ENCODE results near the gene PRR11. TPM values are rescaled to one million over a fixed set of nuclear protein-coding genes. Genes with fewer than 3 reads are reported as not detected.
"Not testable (repeated sequence)": the region's sequence is repeated elsewhere in the genome, so short reads cannot be mapped to it uniquely, and the experiment has no call there.

PRR11 gene
- total and polyA plus RNA-seq, 4 donors = 0.63 to 4.2 (median 2.0) TPM

GRCh38 chr17:59126809-59127417 is 28.6 kb upstream of the PRR11 start:
- DNase-seq (no peak), ATAC-seq (ENCODE audit: insufficient read depth, low FRiP score) (no peak)
- no peaks in the 10 kb centered on the region for H3K4me1 ChIP-seq (ENCODE audit: control insufficient read depth in 5 of 5, insufficient read depth in 5 of 5, low read length in 5 of 5)
- H3K9me3 ChIP-seq (ENCODE audit: control insufficient read depth in 4 of 4, insufficient read depth in 3 of 4, low read length in 3 of 4) = no peaks in the 10 kb centered on the region
- 65 to 67% methylated on average over 3 of the region's 3 CpGs for WGBS, 2 donors
- no peaks in the 10 kb centered on the region for H3K27me3 ChIP-seq (ENCODE audit: control insufficient read depth in 3 of 3, insufficient read depth in 3 of 3, low read length in 2 of 3)
- TF ChIP-seq CTCF (IDR thresholded peaks at IDR 0.05; ENCODE audit: control extremely low read depth, extremely low read depth) = no peak
- H3K4me3 ChIP-seq = no peak overlapping the region
- no peak overlapping the region for H3K9ac ChIP-seq (ENCODE audit: insufficient read depth in 1 of 2, low read length in 2 of 2)
- no peak overlapping the region for H3K27ac ChIP-seq (ENCODE audit: low read depth in 1 of 2, low read length in 1 of 2)
- H3K36me3 ChIP-seq (ENCODE audit: control insufficient read depth in 4 of 4, insufficient read depth in 4 of 4, low read length in 4 of 4) = peaks cover 0 to 12% (median 3%) of the 10 kb centered on the region in 4 donors

- WGBS, 2 donors = 45 to 48% methylated on average over 2 of the region's 2 CpGs
- Histone ChIP-seq H3K4me3 (no peak overlapping the region), H3K4me1 (ENCODE audit: control insufficient read depth in 5 of 5, insufficient read depth in 5 of 5, low read length in 5 of 5) (no peaks in the 10 kb centered on the region), H3K9me3 (ENCODE audit: control insufficient read depth in 4 of 4, insufficient read depth in 3 of 4, low read length in 3 of 4) (no peaks in the 10 kb centered on the region), H3K27ac (ENCODE audit: low read depth in 1 of 2, low read length in 1 of 2) (no peak overlapping the region), H3K36me3 (ENCODE audit: control insufficient read depth in 4 of 4, insufficient read depth in 4 of 4, low read length in 4 of 4) (peaks cover 0 to 10% (median 0%) of the 10 kb centered on the region in 4 donors), H3K27me3 (ENCODE audit: control insufficient read depth in 3 of 3, insufficient read depth in 3 of 3, low read length in 2 of 3) (no peaks in the 10 kb centered on the region), H3K9ac (ENCODE audit: insufficient read depth in 1 of 2, low read length in 2 of 2) (no peak overlapping the region)
- DNase-seq (no peak), ATAC-seq (ENCODE audit: insufficient read depth, low FRiP score) (no peak)
- TF ChIP-seq CTCF (IDR thresholded peaks at IDR 0.05; ENCODE audit: control extremely low read depth, extremely low read depth) = no peak
These were observed 25.7 kb upstream of the PRR11 start for GRCh38 chr17:59129814-59130213.

- Histone ChIP-seq H3K27me3 (ENCODE audit: control insufficient read depth in 3 of 3, insufficient read depth in 3 of 3, low read length in 2 of 3) (no peaks in the 10 kb centered on the region), H3K4me3 (no peak overlapping the region), H3K9ac (ENCODE audit: insufficient read depth in 1 of 2, low read length in 2 of 2) (no peak overlapping the region), H3K36me3 (ENCODE audit: control insufficient read depth in 4 of 4, insufficient read depth in 4 of 4, low read length in 4 of 4) (peaks cover 0 to 10% (median 0%) of the 10 kb centered on the region in 4 donors), H3K4me1 (ENCODE audit: control insufficient read depth in 5 of 5, insufficient read depth in 5 of 5, low read length in 5 of 5) (no peaks in the 10 kb centered on the region), H3K9me3 (ENCODE audit: control insufficient read depth in 4 of 4, insufficient read depth in 3 of 4, low read length in 3 of 4) (no peaks in the 10 kb centered on the region), H3K27ac (ENCODE audit: low read depth in 1 of 2, low read length in 1 of 2) (no peak overlapping the region)
- ATAC-seq (ENCODE audit: insufficient read depth, low FRiP score) (no peak), DNase-seq (no peak)
- no peak for TF ChIP-seq CTCF (IDR thresholded peaks at IDR 0.05; ENCODE audit: control extremely low read depth, extremely low read depth)
- WGBS, 2 donors = 90 to 93% methylated on average over 1 of the region's 1 CpG
These were observed 24.4 kb upstream of the PRR11 start for GRCh38 chr17:59131131-59131530.

- H3K9me3 ChIP-seq (ENCODE audit: control insufficient read depth in 4 of 4, insufficient read depth in 3 of 4, low read length in 3 of 4); H3K9ac ChIP-seq (ENCODE audit: insufficient read depth in 1 of 2, low read length in 2 of 2); H3K36me3 ChIP-seq (ENCODE audit: control insufficient read depth in 4 of 4, insufficient read depth in 4 of 4, low read length in 4 of 4); H3K4me3 ChIP-seq; H3K4me1 ChIP-seq (ENCODE audit: control insufficient read depth in 5 of 5, insufficient read depth in 5 of 5, low read length in 5 of 5); DNase-seq; ATAC-seq (ENCODE audit: insufficient read depth, low FRiP score); H3K27me3 ChIP-seq (ENCODE audit: control insufficient read depth in 3 of 3, insufficient read depth in 3 of 3, low read length in 2 of 3); H3K27ac ChIP-seq (ENCODE audit: low read depth in 1 of 2, low read length in 1 of 2): not testable (repeated sequence)
- WGBS, 2 donors = 93 to 96% methylated on average over 10 of the region's 10 CpGs
These were observed 17.2 kb upstream of the PRR11 start for GRCh38 chr17:59138339-59138738.

Data from lung (tissue), 12 donors.